Endothelial cell of umbilical vein (primary cell): ENCODE results near the gene ABI3BP.

Source experiments
- EZH2 ChIP-seq: IDR thresholded peaks from 2 replicates; pipeline ENCODE4 v1.6.1; 2012; ENCODE audit warnings: borderline replicate concordance, low read depth, mild to moderate bottlenecking, moderate library complexity, low read length, inconsistent platforms; ENCODE audit not compliant: severe bottlenecking
- FOS ChIP-seq: IDR thresholded peaks from 2 replicates; pipeline ENCODE4 v1.6.1; 2011; ENCODE audit warnings: mild to moderate bottlenecking, low read length, moderate library complexity, borderline replicate concordance; ENCODE audit not compliant: insufficient read depth
- POLR2A ChIP-seq: IDR thresholded peaks from 2 replicates; pipeline ENCODE4 v1.6.1; 2012; ENCODE audit warnings: low read depth, mild to moderate bottlenecking, control low read depth, low read length
- POLR2AphosphoS5 ChIP-seq: IDR thresholded peaks from 2 replicates; pipeline ENCODE4 v1.6.1; 2012; ENCODE audit warnings: low read depth, mild to moderate bottlenecking, control low read depth, low read length, moderate library complexity; ENCODE audit not compliant: insufficient read depth
- TF ChIP-seq, protein P1 (sequence below), 2 donors: IDR thresholded peaks; 1 replicate in 1 of 2; 2 replicates in 1 of 2; pipeline ENCODE4 v1.5.1; 2011; ENCODE audit warnings: low read length in 2 of 2, mild to moderate bottlenecking in 2 of 2, moderate library complexity in 2 of 2, control low read depth in 1 of 2, inconsistent platforms in 1 of 2, low read depth in 1 of 2; ENCODE audit not compliant: insufficient read depth in 1 of 2; ENCODE audit errors: extremely low read depth in 1 of 2

DNA sequence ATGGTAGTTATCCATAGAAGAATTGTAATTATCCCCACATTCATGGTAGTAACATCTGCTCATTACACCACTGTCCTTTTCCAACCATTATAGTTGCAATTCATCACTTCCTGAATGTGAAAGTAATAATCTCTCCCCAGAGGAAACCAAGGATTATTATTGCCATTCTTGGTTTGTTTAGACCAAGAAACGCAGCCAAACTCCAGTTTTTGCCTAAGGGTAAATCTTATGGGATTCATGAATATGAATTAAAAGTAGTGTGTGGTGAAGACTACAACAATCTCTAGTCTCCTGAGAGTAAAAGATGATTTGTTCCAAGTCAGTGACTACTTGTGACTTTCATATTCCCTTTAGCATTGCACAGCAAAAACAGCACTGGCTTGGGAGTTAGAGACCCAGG lies 45.7 kb upstream of the ABI3BP start:
- TF ChIP-seq, protein P1, sequence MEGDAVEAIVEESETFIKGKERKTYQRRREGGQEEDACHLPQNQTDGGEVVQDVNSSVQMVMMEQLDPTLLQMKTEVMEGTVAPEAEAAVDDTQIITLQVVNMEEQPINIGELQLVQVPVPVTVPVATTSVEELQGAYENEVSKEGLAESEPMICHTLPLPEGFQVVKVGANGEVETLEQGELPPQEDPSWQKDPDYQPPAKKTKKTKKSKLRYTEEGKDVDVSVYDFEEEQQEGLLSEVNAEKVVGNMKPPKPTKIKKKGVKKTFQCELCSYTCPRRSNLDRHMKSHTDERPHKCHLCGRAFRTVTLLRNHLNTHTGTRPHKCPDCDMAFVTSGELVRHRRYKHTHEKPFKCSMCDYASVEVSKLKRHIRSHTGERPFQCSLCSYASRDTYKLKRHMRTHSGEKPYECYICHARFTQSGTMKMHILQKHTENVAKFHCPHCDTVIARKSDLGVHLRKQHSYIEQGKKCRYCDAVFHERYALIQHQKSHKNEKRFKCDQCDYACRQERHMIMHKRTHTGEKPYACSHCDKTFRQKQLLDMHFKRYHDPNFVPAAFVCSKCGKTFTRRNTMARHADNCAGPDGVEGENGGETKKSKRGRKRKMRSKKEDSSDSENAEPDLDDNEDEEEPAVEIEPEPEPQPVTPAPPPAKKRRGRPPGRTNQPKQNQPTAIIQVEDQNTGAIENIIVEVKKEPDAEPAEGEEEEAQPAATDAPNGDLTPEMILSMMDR (IDR thresholded peaks at IDR 0.05; ENCODE audit: extremely low read depth in 1 of 2, insufficient read depth in 1 of 2, low read depth in 1 of 2, low read length in 2 of 2): no peak
- no peak for TF ChIP-seq POLR2AphosphoS5
- no peak for TF ChIP-seq POLR2A
- TF ChIP-seq EZH2: no peak
- TF ChIP-seq FOS: no peak
